HUES64 (cell line): ENCODE results near the gene NDUFA13. TPM values are rescaled to one million over a fixed set of nuclear protein-coding genes. Genes with fewer than 3 reads are reported as not detected.
A peak's percentile ranks its signal among the peaks of the same experiment; 100 is the strongest.
"Not testable (repeated sequence)": the region's sequence is repeated elsewhere in the genome, so short reads cannot be mapped to it uniquely, and the experiment has no call there.

ENCODE experiments used
- H3K27ac ChIP-seq: 2 replicates; pipeline ENCODE4 v1.7.0; 2013; ENCODE audit warnings: low read depth, low read length, inconsistent platforms
- H3K27me3 ChIP-seq: 2 replicates; pipeline ENCODE4 v1.6.1; 2013; ENCODE audit warnings: mild to moderate bottlenecking, low read length; ENCODE audit not compliant: insufficient read depth
- H3K36me3 ChIP-seq: 2 replicates; pipeline ENCODE4 v1.6.1; 2013; ENCODE audit warnings: mild to moderate bottlenecking, low read length; ENCODE audit not compliant: insufficient read depth
- H3K4me1 ChIP-seq: 2 replicates; pipeline ENCODE4 v1.6.1; 2013; ENCODE audit warnings: mild to moderate bottlenecking, low read length, moderate library complexity; ENCODE audit not compliant: insufficient read depth
- H3K4me3 ChIP-seq: 2 replicates; pipeline ENCODE4 v1.5.1; 2013; ENCODE audit warnings: mild to moderate bottlenecking, low read length, moderate library complexity
- H3K9ac ChIP-seq: 2 replicates; pipeline ENCODE4 v1.6.1; 2013; ENCODE audit warnings: mild to moderate bottlenecking, low read depth, low read length
- H3K9me3 ChIP-seq: 2 replicates; pipeline ENCODE4 v1.6.1; 2013; ENCODE audit warnings: low read depth, low read length; ENCODE audit not compliant: insufficient read depth
- WGBS: fragments of 150-250, 120-280 bp; methylation state at CpG from one replicate; pipeline ENCODE4 v1.1.7; 2013; ENCODE audit warnings: missing lambda C conversion rate; 5-methylcytosine and 5-hydroxymethylcytosine counted together
- polyA plus RNA-seq, 2 experiments: library from polyadenylated mRNA; stranded (reverse); fragments of 50-300 nt; gene quantifications; one replicate each; pipeline ENCODE4 v1.2.3, GENCODE V29; 2013

The NDUFA13 gene
- polyA plus RNA-seq (2013, experiment 1 of 2) = 184 TPM
- 194 TPM for polyA plus RNA-seq (2013, experiment 2 of 2)

GRCh38 chr19:19515642-19516519, at the start of gene NDUFA13:
NDUFA13 (plus strand) TSS chr19:19516225; CDS start chr19:19516239, 14 bp downstream.
- Histone ChIP-seq H3K36me3 (peaks cover 23% of the 10 kb centered on the region), H3K27ac (peak within 1 kb of the TSS; percentile 61)
- WGBS = 8% methylated on average over 61 of the region's 61 CpGs

GRCh38 chr19:19468424-19469050, 47.5 kb upstream of the NDUFA13 start:
- H3K27me3 ChIP-seq = no peaks in the 10 kb centered on the region
- H3K27ac ChIP-seq = no peak overlapping the region
- peaks cover 15% of the 10 kb centered on the region for H3K4me1 ChIP-seq
- peaks cover 50% of the 10 kb centered on the region for H3K36me3 ChIP-seq
- H3K4me3 ChIP-seq = no peak overlapping the region
- 91% methylated on average over 2 of the region's 2 CpGs for WGBS
- peaks cover 20% of the 10 kb centered on the region for H3K9me3 ChIP-seq
- no peak overlapping the region for H3K9ac ChIP-seq

More at GRCh38 chr19:19515642-19516519, at the start of gene NDUFA13:
- peak within 1 kb of the TSS; percentile 67 for H3K9ac ChIP-seq
- H3K27me3 ChIP-seq = no peaks in the 10 kb centered on the region
- H3K4me1 ChIP-seq = no peaks in the 10 kb centered on the region
- H3K4me3 ChIP-seq = peak within 1 kb of the TSS; percentile 82
- no peaks in the 10 kb centered on the region for H3K9me3 ChIP-seq

GRCh38 chr19:19470579-19470978, 45.4 kb upstream of the NDUFA13 start:
- WGBS = 98% methylated on average over 3 of the region's 3 CpGs
- H3K27me3 ChIP-seq = no peaks in the 10 kb centered on the region
- peaks cover 20% of the 10 kb centered on the region for H3K9me3 ChIP-seq
- no peak overlapping the region for H3K4me3 ChIP-seq
- H3K4me1 ChIP-seq = peaks cover 12% of the 10 kb centered on the region
- H3K9ac ChIP-seq = no peak overlapping the region
- no peak overlapping the region for H3K27ac ChIP-seq
- peaks cover 43% of the 10 kb centered on the region for H3K36me3 ChIP-seq

- Histone ChIP-seq H3K27me3 (no peaks in the 10 kb centered on the region), H3K9ac (no peak overlapping the region), H3K27ac (no peak overlapping the region), H3K4me3 (no peak overlapping the region), H3K36me3 (peaks cover 32% of the 10 kb centered on the region), H3K9me3 (peaks cover 20% of the 10 kb centered on the region), H3K4me1 (peaks cover 20% of the 10 kb centered on the region)
- WGBS = 94% methylated on average over 6 of the region's 6 CpGs
These were observed 44.3 kb upstream of the NDUFA13 start for GRCh38 chr19:19471682-19472081.

- H3K4me3 ChIP-seq, H3K9ac ChIP-seq, H3K27ac ChIP-seq, H3K27me3 ChIP-seq: not testable (repeated sequence)
- 90% methylated on average over 5 of the region's 5 CpGs for WGBS
- peaks cover 20% of the 10 kb centered on the region for H3K9me3 ChIP-seq
- peaks cover 29% of the 10 kb centered on the region for H3K36me3 ChIP-seq
- peaks cover 20% of the 10 kb centered on the region for H3K4me1 ChIP-seq
These were observed 43.9 kb upstream of the NDUFA13 start for GRCh38 chr19:19472106-19472505.

- H3K27ac ChIP-seq = peak overlapping the region; percentile 74; the same call in 1 of the 2 replicates
- peaks cover 20% of the 10 kb centered on the region for H3K4me1 ChIP-seq
- peak overlapping the region; percentile 32 for H3K4me3 ChIP-seq
- H3K9ac ChIP-seq = peak overlapping the region; percentile 24; the same call in 1 of the 2 replicates
- peaks cover 13% of the 10 kb centered on the region; the same call in 1 of the 2 replicates for H3K36me3 ChIP-seq
- H3K27me3 ChIP-seq = no peaks in the 10 kb centered on the region
- no peaks in the 10 kb centered on the region for H3K9me3 ChIP-seq
- WGBS = 23% methylated on average over 21 of the region's 21 CpGs
These were observed 40.8 kb upstream of the NDUFA13 start for GRCh38 chr19:19475015-19475765.

- peak overlapping the region; percentile 32 for H3K4me3 ChIP-seq
- peaks cover 20% of the 10 kb centered on the region for H3K4me1 ChIP-seq
- 71% methylated on average over 19 of the region's 19 CpGs for WGBS
- peak overlapping the region; percentile 70; the same call in 1 of the 2 replicates for H3K27ac ChIP-seq
- peaks cover 23% of the 10 kb centered on the region for H3K36me3 ChIP-seq
- no peaks in the 10 kb centered on the region for H3K9me3 ChIP-seq
- no peak overlapping the region; the same call in 1 of the 2 replicates for H3K9ac ChIP-seq
- no peaks in the 10 kb centered on the region for H3K27me3 ChIP-seq
These were observed 39.9 kb upstream of the NDUFA13 start for GRCh38 chr19:19475849-19476828.

- Histone ChIP-seq H3K4me1 (peaks cover 20% of the 10 kb centered on the region), H3K9me3 (no peaks in the 10 kb centered on the region), H3K9ac (no peak overlapping the region), H3K36me3 (peaks cover 29% of the 10 kb centered on the region), H3K4me3 (no peak overlapping the region), H3K27ac (no peak overlapping the region), H3K27me3 (no peaks in the 10 kb centered on the region)
- 93% methylated on average over 10 of the region's 10 CpGs for whole genome bisulfite sequencing
These were observed 38.2 kb upstream of the NDUFA13 start for GRCh38 chr19:19477705-19478383.

GRCh38 chr19:19480688-19481087, 35.3 kb upstream of the NDUFA13 start:
- H3K9ac ChIP-seq = no peak overlapping the region
- no peaks in the 10 kb centered on the region for H3K9me3 ChIP-seq
- peaks cover 15% of the 10 kb centered on the region for H3K4me1 ChIP-seq
- 93% methylated on average over 5 of the region's 5 CpGs for WGBS
- H3K27ac ChIP-seq = no peak overlapping the region
- no peaks in the 10 kb centered on the region for H3K27me3 ChIP-seq
- H3K4me3 ChIP-seq = no peak overlapping the region
- H3K36me3 ChIP-seq = peaks cover 33% of the 10 kb centered on the region
